ENCODE results near the gene CRIP2. TPM values are rescaled to one million over a fixed set of nuclear protein-coding genes. Genes with fewer than 3 reads are reported as not detected.

Gene CRIP2
- total and polyA plus RNA-seq, 2 of the 13 experiments (the other 11 are each of a cell fraction or from before 2014, with no cell fraction given), result 31.6 to 37.9 TPM

DNA sequence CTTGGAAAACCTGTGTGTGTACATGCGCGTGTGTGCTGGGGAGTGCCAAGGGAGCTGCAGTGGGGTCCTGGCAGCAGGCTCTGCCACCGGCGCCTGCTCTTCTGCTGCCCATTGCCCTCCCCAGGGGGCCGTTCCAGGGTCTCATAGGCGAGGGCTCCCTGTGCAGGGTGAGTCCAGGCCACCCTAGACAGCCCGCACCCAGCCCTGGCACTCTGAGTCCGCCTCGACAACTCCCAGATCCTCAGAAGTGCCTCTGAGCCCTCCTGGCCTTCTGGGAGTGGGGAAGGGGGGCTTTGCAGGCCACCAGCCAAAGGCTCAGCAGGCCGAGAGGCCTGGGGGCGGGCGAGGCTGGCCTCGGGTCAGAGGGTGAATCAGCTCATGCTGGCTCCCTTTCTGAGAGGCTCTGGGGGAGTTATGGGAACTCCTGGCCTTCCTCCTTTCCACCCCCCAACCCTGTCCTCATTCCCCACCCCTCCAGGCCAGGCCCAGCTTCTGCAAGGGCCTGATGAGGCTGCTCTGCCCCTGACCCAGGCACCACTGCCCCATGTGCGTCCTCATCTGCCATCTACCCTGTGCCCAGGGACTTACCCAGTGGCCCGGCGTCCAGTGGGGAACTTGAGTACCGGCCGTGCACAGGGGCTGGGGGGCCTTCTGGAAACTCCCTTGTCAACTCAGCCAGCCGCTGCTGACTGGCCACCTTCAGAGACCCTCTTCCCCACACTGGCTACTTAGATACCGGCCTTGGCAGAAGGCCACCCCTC lies 14.3 kb downstream of the CRIP2 start:
- Histone ChIP-seq H2AFZ (ENCODE audit: low read length) (no peak overlapping the region), H4K20me1 (ENCODE audit: insufficient read depth, low read length) (no peaks in the 10 kb centered on the region), H3K9me3 (ENCODE audit: low read length) (no peaks in the 10 kb centered on the region), H3K79me2 (ENCODE audit: insufficient read depth, low read length) (peaks cover under 1% of the 10 kb centered on the region), H3K36me3 (replicated peaks in 1 of 2; ENCODE audit: control insufficient read depth in 1 of 2, insufficient read depth in 2 of 2, low read length in 2 of 2) (0 out of 5 replicates have a peak, but pooled peaks cover 0 to 3% of the 10 kb centered on the region in 2 experiments), H3K4me3 (replicated peaks in 1 of 3; ENCODE audit: insufficient read depth in 1 of 3, low read depth in 2 of 3, low read length in 3 of 3) (peak overlapping the region; percentile 59 to 79 (median 70); a peak in 4 of 6 replicates), H3K4me2 (ENCODE audit: low read depth, low read length) (peak overlapping the region; percentile 97), H3K27me3 (ENCODE audit: control insufficient read depth in 1 of 2, insufficient read depth in 2 of 2, low read length in 2 of 2) (peaks cover 2 to 14% of the 10 kb centered on the region in 2 experiments; a peak in 3 of 5 replicates), H3K27ac (ENCODE audit: extremely low read length, insufficient read depth, low read length) (peak overlapping the region; percentile 14), H3K9ac (ENCODE audit: insufficient read depth, low read depth, low read length) (peak overlapping the region; percentile 84), H3K4me1 (ENCODE audit: insufficient read depth, low read length) (peaks cover 68% of the 10 kb centered on the region)
- ATAC-seq (no peak), FAIRE-seq (no peak), DNase-seq (ENCODE audit: low spot score) (no peak)
- in situ Hi-C loops (cut with HindIII; ENCODE audit: extremely low pct_ligation_motif_present, low pct_unique_long_range_greater_than_20kb), result loop anchor here (5.0 kb wide), 2 partner anchors 38 to 112 kb away; partner anchors contain the start of gene TMEM121
- BruUV-seq (replicated peaks), result TSS peak; percentile 19
- POLR2A ChIA-PET, result interaction anchor here (1.0 to 1.1 kb wide), 3 partner anchors 8 to 175 kb away, joined by 3 to 10 read pairs (median 3); partner anchors contain the start of gene PACS2
- intact Hi-C loops (cut with micrococcal nuclease; ENCODE audit: unreplicated experiment), result loop anchor here (2.0 to 5.0 kb wide), 3 partner anchors 14 to 118 kb away; partner anchors contain the start of gene CRIP2
- CTCF ChIA-PET (ENCODE audit: low intra/inter-chr PET ratio, low total read pairs), result interaction anchor here (1.2 to 3.6 kb wide), 3 partner anchors 39 to 118 kb away, joined by 3 to 24 read pairs (median 10); no protein-coding TSS in a partner anchor
- 58% methylated on average over 11 of the region's 20 CpGs for WGBS (ENCODE audit: low lambda C conversion rate)
- TF ChIP-seq POLR2G (IDR thresholded peaks at IDR 0.05; ENCODE audit: low read depth, low read length), result peak; percentile 44; the same call in 1 of the 2 replicates
- no peak for TF ChIP-seq ZNF616 (CRISPR knock-in tag; IDR thresholded peaks at IDR 0.05; ENCODE audit: low read depth)
- no peak for TF ChIP-seq THYN1 (CRISPR knock-in tag; IDR thresholded peaks at IDR 0.05; ENCODE audit: borderline replicate concordance, low read depth)
- TF ChIP-seq CERS6 (CRISPR knock-in tag; IDR thresholded peaks at IDR 0.05), result no peak
- TF ChIP-seq ZNF124 (CRISPR knock-in tag; IDR thresholded peaks at IDR 0.05), result no peak
- 0 out of 2 replicates have a peak, but pooled peaks have one; percentile 9 for TF ChIP-seq ZNF598 (CRISPR knock-in tag; IDR thresholded peaks at IDR 0.05; ENCODE audit: borderline replicate concordance)
- no peak for TF ChIP-seq ZNF3 (CRISPR knock-in tag; IDR thresholded peaks at IDR 0.05)
- no peak for TF ChIP-seq ZNF251 (CRISPR knock-in tag; IDR thresholded peaks at IDR 0.05)
- no peak for TF ChIP-seq ZNF337 (CRISPR knock-in tag; IDR thresholded peaks at IDR 0.05; ENCODE audit: borderline replicate concordance, low read depth)
- TF ChIP-seq ZNF674 (CRISPR knock-in tag; IDR thresholded peaks at IDR 0.05; ENCODE audit: low read depth), result no peak
- TF ChIP-seq TFE3 (CRISPR knock-in tag; IDR thresholded peaks at IDR 0.05), result no peak
- no peak for TF ChIP-seq BHLHE40 (IDR thresholded peaks at IDR 0.05; ENCODE audit: low read length)
- peak in 1 of 2 experiments; percentile 46; a peak in 1 of 4 replicates for TF ChIP-seq POLR2A (IDR thresholded peaks at IDR 0.05; ENCODE audit: insufficient read depth in 1 of 2, low read depth in 2 of 2, low read length in 2 of 2)
- TF ChIP-seq ATAD3A (CRISPR knock-in tag; IDR thresholded peaks at IDR 0.05), result no peak
- TF ChIP-seq, protein P1, sequence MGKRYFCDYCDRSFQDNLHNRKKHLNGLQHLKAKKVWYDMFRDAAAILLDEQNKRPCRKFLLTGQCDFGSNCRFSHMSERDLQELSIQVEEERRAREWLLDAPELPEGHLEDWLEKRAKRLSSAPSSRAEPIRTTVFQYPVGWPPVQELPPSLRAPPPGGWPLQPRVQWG (CRISPR knock-in tag; IDR thresholded peaks at IDR 0.05; ENCODE audit: borderline replicate concordance, low read depth), result no peak
- TF ChIP-seq ZNF430 (CRISPR knock-in tag; IDR thresholded peaks at IDR 0.05), result peak; percentile 15; the same call in 1 of the 2 replicates
- TF ChIP-seq ATM (IDR thresholded peaks at IDR 0.05; ENCODE audit: borderline replicate concordance), result no peak
- no peak for TF ChIP-seq SRSF9 (IDR thresholded peaks at IDR 0.05; ENCODE audit: borderline replicate concordance, insufficient read depth, low read depth, low read length, poor library complexity, severe bottlenecking)
- TF ChIP-seq ZNF496 (CRISPR knock-in tag; IDR thresholded peaks at IDR 0.05; ENCODE audit: insufficient replicate concordance), result no peak
- TF ChIP-seq, protein P2, sequence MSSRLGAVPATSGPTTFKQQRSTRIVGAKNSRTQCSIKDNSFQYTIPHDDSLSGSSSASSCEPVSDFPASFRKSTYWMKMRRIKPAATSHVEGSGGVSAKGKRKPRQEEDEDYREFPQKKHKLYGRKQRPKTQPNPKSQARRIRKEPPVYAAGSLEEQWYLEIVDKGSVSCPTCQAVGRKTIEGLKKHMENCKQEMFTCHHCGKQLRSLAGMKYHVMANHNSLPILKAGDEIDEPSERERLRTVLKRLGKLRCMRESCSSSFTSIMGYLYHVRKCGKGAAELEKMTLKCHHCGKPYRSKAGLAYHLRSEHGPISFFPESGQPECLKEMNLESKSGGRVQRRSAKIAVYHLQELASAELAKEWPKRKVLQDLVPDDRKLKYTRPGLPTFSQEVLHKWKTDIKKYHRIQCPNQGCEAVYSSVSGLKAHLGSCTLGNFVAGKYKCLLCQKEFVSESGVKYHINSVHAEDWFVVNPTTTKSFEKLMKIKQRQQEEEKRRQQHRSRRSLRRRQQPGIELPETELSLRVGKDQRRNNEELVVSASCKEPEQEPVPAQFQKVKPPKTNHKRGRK (CRISPR knock-in tag; IDR thresholded peaks at IDR 0.05), result no peak

Measured in HepG2 (cell line).